GM12878 (cell line): Measurements from ENCODE around the gene SPIN1. TPM values are rescaled to one million over a fixed set of nuclear protein-coding genes. Genes with fewer than 3 reads are reported as not detected.
"Not testable (repeated sequence)": the region's sequence is repeated elsewhere in the genome, so short reads cannot be mapped to it uniquely, and the experiment has no call there.

ENCODE experiments used
- ATAC-seq: fragments of 200-7000 bp; cut with Tn5 transposase; 3 replicates; pipeline ENCODE4 v1.9.1; 2020; ENCODE audit warnings: mild to moderate bottlenecking, moderate library complexity
- BruUV-seq: library from RNA; stranded (reverse); fragments of 400-500 nt; replicated peaks from 2 replicates; lab custom pipeline; 2021; lab: Mats Ljungman, UMichigan
- CTCF ChIA-PET: fragments of 300-600 bp; sonication (Branson Sonifier 250); formaldehyde crosslinking; extraction: SDS; loops from one replicate; lab custom pipeline; 2021; ENCODE audit warnings: inconsistent platforms; lab: Yijun Ruan, JAX
- POLR2A ChIA-PET: fragments of 350-600 bp; formaldehyde crosslinking; extraction: SDS; loops from one replicate; lab custom pipeline; 2021; ENCODE audit warnings: inconsistent platforms; lab: Charles Lee
- RAD21 ChIA-PET: fragments of 300-600 bp; sonication (Branson Sonifier 250); formaldehyde crosslinking; loops from one replicate; lab custom pipeline; 2023; ENCODE audit warnings: antibody characterized with exemption; ENCODE audit not compliant: unreplicated experiment; lab: Charles Lee
- SMC1A ChIA-PET: fragments of 300-600 bp; sonication (Branson Sonifier 250); formaldehyde crosslinking; loops from one replicate; lab custom pipeline; 2023; ENCODE audit not compliant: unreplicated experiment, uncharacterized antibody; lab: Charles Lee
- DNase-seq: peaks from one replicate; pipeline ENCODE4 v3.0.0-alpha.2; 2011; ENCODE audit warnings: low read depth, low spot score
- FAIRE-seq: peaks from 3 replicates; lab custom pipeline; 2011; peaks lifted over from hg19 to GRCh38; lab: Jason Lieb, UNC
- H2AFZ ChIP-seq: 2 replicates; pipeline ENCODE4 v1.6.0; 2011; ENCODE audit warnings: low read depth, low read length, control low read depth; ENCODE audit not compliant: control insufficient read depth
- H3K27ac ChIP-seq: 2 replicates; pipeline ENCODE4 v1.5.1; 2011; ENCODE audit warnings: control low read depth; ENCODE audit not compliant: control insufficient read depth, insufficient read depth
- H3K27me3 ChIP-seq, 2 experiments: replicated peaks in 1 of 2; 2 replicates each; pipeline versions ENCODE4 v1.6.0 to v1.6.1; 2011; ENCODE audit warnings: low read length in 1 of 2; ENCODE audit not compliant: control insufficient read depth in 2 of 2, insufficient read depth in 2 of 2
- H3K36me3 ChIP-seq, 2 experiments: 2 replicates each; pipeline ENCODE4 v1.5.1; 2011; ENCODE audit warnings: low read length in 1 of 2; ENCODE audit not compliant: control insufficient read depth in 2 of 2, insufficient read depth in 2 of 2
- H3K4me1 ChIP-seq: 2 replicates; pipeline ENCODE4 v1.6.1; 2011; ENCODE audit warnings: mild to moderate bottlenecking, low read length, moderate library complexity, mixed read lengths; ENCODE audit not compliant: control insufficient read depth, insufficient read depth
- H3K4me2 ChIP-seq: 2 replicates; pipeline ENCODE4 v1.6.0; 2011; ENCODE audit warnings: control low read depth; ENCODE audit not compliant: control insufficient read depth, insufficient read depth
- H3K4me3 ChIP-seq: fragments of 200-600 bp; sonication (generic); 2 replicates; pipeline ENCODE4 v1.5.1; 2016
- H3K79me2 ChIP-seq: 2 replicates; pipeline ENCODE4 v1.6.0; 2011; ENCODE audit warnings: low read length; ENCODE audit not compliant: control insufficient read depth, insufficient read depth
- H3K9ac ChIP-seq: 2 replicates; pipeline ENCODE4 v1.8.0; 2011; ENCODE audit warnings: low read length, control low read depth, mixed read lengths; ENCODE audit not compliant: control insufficient read depth, insufficient read depth
- H3K9me3 ChIP-seq: replicated peaks from 3 replicates; pipeline ENCODE4 v1.5.1; 2011; ENCODE audit warnings: mild to moderate bottlenecking, low read length; ENCODE audit not compliant: control insufficient read depth, insufficient read depth
- H4K20me1 ChIP-seq: 2 replicates; pipeline ENCODE4 v1.6.0; 2011; ENCODE audit not compliant: control insufficient read depth, insufficient read depth
- CBX3 ChIP-seq: fragments of 200-600 bp; sonication (generic); IDR thresholded peaks from 2 replicates; pipeline ENCODE4 v1.6.1; 2016; ENCODE audit warnings: low read depth, borderline replicate concordance
- CBX5 ChIP-seq: sonication (generic); IDR thresholded peaks from 2 replicates; pipeline ENCODE4 v1.6.1; 2016; ENCODE audit warnings: low read depth, moderate library complexity, mild to moderate bottlenecking, inconsistent platforms
- IKZF1 ChIP-seq: fragments of 450-650 bp; conservative IDR thresholded peaks from 2 replicates; pipeline ENCODE4 v1.6.1; 2017; ENCODE audit warnings: antibody characterized with exemption, mild to moderate bottlenecking
- IRF3 ChIP-seq: fragments of 450-650 bp; IDR thresholded peaks from 2 replicates; pipeline ENCODE4 v1.6.1; 2014; ENCODE audit warnings: mild to moderate bottlenecking
- NR2F1 ChIP-seq: fragments of 450-650 bp; conservative IDR thresholded peaks from 2 replicates; pipeline ENCODE4 v1.6.1; 2017; ENCODE audit warnings: mild to moderate bottlenecking
- ZNF274 ChIP-seq: IDR thresholded peaks from one replicate; pipeline ENCODE4 v1.8.0; 2011; ENCODE audit not compliant: insufficient read length, insufficient read depth
- WGBS: methylation state at CpG from one replicate; pipeline ENCODE4 v1.1.6; 2016; ENCODE audit warnings: low lambda C conversion rate; ENCODE audit not compliant: insufficient replicate concordance, insufficient coverage; ENCODE audit errors: missing lambda C conversion rate; 5-methylcytosine and 5-hydroxymethylcytosine counted together
- in situ Hi-C: fragments of 300-500 bp; cut with MboI; formaldehyde crosslinking; loops from 9 replicates; pipeline ENCODE4 v1.14.3; 2018; ENCODE audit warnings: mixed read lengths
- intact Hi-C: fragments of 100-400 bp; cut with micrococcal nuclease; formaldehyde crosslinking; loops from one replicate; pipeline ENCODE4 v1.14.2; 2022; ENCODE audit not compliant: unreplicated experiment
- polyA plus RNA-seq, 11 experiments: library from polyadenylated mRNA; depleted of rRNA in 4 of 11; unstranded in 6 of 11; stranded (reverse) in 5 of 11; fragments of >200 nt; fragmentation: Nextera tagmentation in 4 of 11; fragmentation: Illumina TruSeq in 1 of 11; extraction: Ambion mirVana in 4 of 11; extraction: Trizol in 1 of 11; gene quantifications; 1 replicate in 1 of 11; 2 replicates in 10 of 11; pipeline versions ENCODE4 v1.2.1 to v1.2.3, GENCODE V29; 2011 to 2016; ENCODE audit warnings: inconsistent platforms in 2 of 11, missing spikeins in 2 of 11, low read depth in 1 of 11
- total RNA-seq, 4 experiments: library from RNA; depleted of rRNA in 3 of 4; stranded (reverse); fragments of >200 nt in 3 of 4; fragmentation: Illumina TruSeq in 1 of 4; extraction: Trizol in 1 of 4; gene quantifications; 2 replicates each; pipeline versions ENCODE4 v1.2.1 to v1.2.3, GENCODE V29; 2013 to 2021
- TF ChIP-seq, protein P1 (sequence below): fragments of 450-650 bp; IDR thresholded peaks from 2 replicates; pipeline ENCODE4 v1.6.1; 2017; ENCODE audit warnings: antibody characterized with exemption, mild to moderate bottlenecking, moderate library complexity

Gene SPIN1
- total and polyA plus RNA-seq, 10 of the 15 experiments (the other 5 are each of a cell fraction or from before 2014, with no cell fraction given), result 6.6 to 30.3 (median 17.1) TPM

- H2AFZ ChIP-seq, H3K4me3 ChIP-seq, H3K9ac ChIP-seq, in situ Hi-C loops, POLR2A ChIA-PET, intact Hi-C loops, H4K20me1 ChIP-seq, H3K4me2 ChIP-seq, SMC1A ChIA-PET, RAD21 ChIA-PET, H3K36me3 ChIP-seq, CTCF ChIA-PET, FAIRE-seq, H3K27ac ChIP-seq, H3K4me1 ChIP-seq, ATAC-seq, DNase-seq, BruUV-seq, H3K79me2 ChIP-seq, H3K9me3 ChIP-seq, H3K27me3 ChIP-seq: not testable (repeated sequence)
Observed at GRCh38 chr9:88357250-88357649, 31.0 kb upstream of the SPIN1 start.

DNA sequence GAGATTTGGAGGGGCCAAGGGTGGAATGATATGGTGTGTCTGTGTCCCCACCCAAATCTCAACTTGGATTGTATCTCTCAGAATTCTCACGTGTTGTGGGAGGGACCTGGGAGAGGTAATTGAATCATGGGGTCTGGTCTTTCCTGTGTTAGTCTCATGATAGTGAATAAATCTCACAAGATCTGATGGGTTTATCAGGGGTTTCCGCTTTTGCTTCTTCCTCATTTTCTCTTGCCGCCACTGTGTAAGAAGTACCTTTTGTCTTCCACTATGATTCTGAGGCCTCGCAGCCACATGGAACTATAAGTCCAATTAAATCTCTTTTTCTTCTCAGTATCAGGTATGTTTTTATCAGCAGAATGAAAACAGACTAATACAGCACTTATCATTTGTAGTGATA is 29.5 kb upstream of the SPIN1 start:
- SMC1A ChIA-PET, result no interaction called here
- in situ Hi-C loops, result no loop called here
- no peaks in the 10 kb centered on the region for H3K79me2 ChIP-seq

More for the DNA sequence above, 29.5 kb upstream of the SPIN1 start:
- ATAC-seq (no peak), FAIRE-seq (no peak), DNase-seq (no peak)
- Histone ChIP-seq H3K4me2 (no peak overlapping the region), H2AFZ (no peak overlapping the region), H3K27ac (no peak overlapping the region), H4K20me1 (no peaks in the 10 kb centered on the region), H3K9me3 (no peaks in the 10 kb centered on the region; the same call in 2 of the 3 replicates), H3K36me3 (no peaks in the 10 kb centered on the region), H3K4me1 (no peaks in the 10 kb centered on the region), H3K9ac (no peak overlapping the region), H3K4me3 (no peak overlapping the region), H3K27me3 (no peaks in the 10 kb centered on the region)
- no TSS peak for BruUV-seq
- CTCF ChIA-PET, result no interaction called here
- RAD21 ChIA-PET, result no interaction called here
- intact Hi-C loops, result no loop called here
- TF ChIP-seq NR2F1 (no peak), CBX5 (no peak), ZNF274 (no peak), CBX3 (no peak), IKZF1 (no peak), IRF3 (no peak)
- TF ChIP-seq, protein P1, sequence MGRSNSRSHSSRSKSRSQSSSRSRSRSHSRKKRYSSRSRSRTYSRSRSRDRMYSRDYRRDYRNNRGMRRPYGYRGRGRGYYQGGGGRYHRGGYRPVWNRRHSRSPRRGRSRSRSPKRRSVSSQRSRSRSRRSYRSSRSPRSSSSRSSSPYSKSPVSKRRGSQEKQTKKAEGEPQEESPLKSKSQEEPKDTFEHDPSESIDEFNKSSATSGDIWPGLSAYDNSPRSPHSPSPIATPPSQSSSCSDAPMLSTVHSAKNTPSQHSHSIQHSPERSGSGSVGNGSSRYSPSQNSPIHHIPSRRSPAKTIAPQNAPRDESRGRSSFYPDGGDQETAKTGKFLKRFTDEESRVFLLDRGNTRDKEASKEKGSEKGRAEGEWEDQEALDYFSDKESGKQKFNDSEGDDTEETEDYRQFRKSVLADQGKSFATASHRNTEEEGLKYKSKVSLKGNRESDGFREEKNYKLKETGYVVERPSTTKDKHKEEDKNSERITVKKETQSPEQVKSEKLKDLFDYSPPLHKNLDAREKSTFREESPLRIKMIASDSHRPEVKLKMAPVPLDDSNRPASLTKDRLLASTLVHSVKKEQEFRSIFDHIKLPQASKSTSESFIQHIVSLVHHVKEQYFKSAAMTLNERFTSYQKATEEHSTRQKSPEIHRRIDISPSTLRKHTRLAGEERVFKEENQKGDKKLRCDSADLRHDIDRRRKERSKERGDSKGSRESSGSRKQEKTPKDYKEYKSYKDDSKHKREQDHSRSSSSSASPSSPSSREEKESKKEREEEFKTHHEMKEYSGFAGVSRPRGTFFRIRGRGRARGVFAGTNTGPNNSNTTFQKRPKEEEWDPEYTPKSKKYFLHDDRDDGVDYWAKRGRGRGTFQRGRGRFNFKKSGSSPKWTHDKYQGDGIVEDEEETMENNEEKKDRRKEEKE, result no peak
- POLR2A ChIA-PET, result no interaction called here
- 65% methylated on average over 4 of the region's 4 CpGs for WGBS
